GM19467 (cell line): ENCODE data around the gene TXNRD1.
"Not testable (repeated sequence)": the region's sequence is repeated elsewhere in the genome, so short reads cannot be mapped to it uniquely, and the experiment has no call there.

Experiments
- ATAC-seq: cut with Tn5 transposase; IDR thresholded peaks from one replicate; pipeline ENCODE4 v1.9.1; 2021; ENCODE audit warnings: mild to moderate bottlenecking, moderate library complexity; ENCODE audit not compliant: unreplicated experiment

The TXNRD1 gene

GRCh38 chr12:104279164-104279563 is 63.6 kb downstream of the TXNRD1 start:
- ATAC-seq = no peak

GRCh38 chr12:104280111-104280510 is 64.5 kb downstream of the TXNRD1 start:
- no peak for ATAC-seq

- ATAC-seq = no peak
These were observed 65.3 kb downstream of the TXNRD1 start for GRCh38 chr12:104280717-104281458.

GRCh38 chr12:104281636-104282035 is 66.1 kb downstream of the TXNRD1 start:
- no peak for ATAC-seq

- ATAC-seq = no peak
These were observed 66.5 kb downstream of the TXNRD1 start for GRCh38 chr12:104282109-104282508.

GRCh38 chr12:104285740-104286515 is 70.3 kb downstream of the TXNRD1 start:
- ATAC-seq = no peak

- peak; percentile 89 for ATAC-seq
These were observed 71.2 kb downstream of the TXNRD1 start for GRCh38 chr12:104286516-104287482.

GRCh38 chr12:104288635-104289274 is 73.2 kb downstream of the TXNRD1 start:
- peak; percentile 37 for ATAC-seq

GRCh38 chr12:104290320-104290719 is 74.7 kb downstream of the TXNRD1 start:
- no peak for ATAC-seq

- no peak for ATAC-seq
These were observed 75.3 kb downstream of the TXNRD1 start for GRCh38 chr12:104290855-104291254.

- no peak for ATAC-seq
These were observed 76.4 kb downstream of the TXNRD1 start for GRCh38 chr12:104291867-104292524.

- no peak for ATAC-seq
These were observed 77.6 kb downstream of the TXNRD1 start for GRCh38 chr12:104292872-104293794.

- ATAC-seq = not testable (repeated sequence)
These were observed 78.7 kb downstream of the TXNRD1 start for GRCh38 chr12:104294158-104294859.

- no peak for ATAC-seq
These were observed 79.5 kb downstream of the TXNRD1 start for GRCh38 chr12:104294927-104295668.

- no peak for ATAC-seq
These were observed 80.4 kb downstream of the TXNRD1 start for GRCh38 chr12:104295954-104296353.

- no peak for ATAC-seq
These were observed 81.1 kb downstream of the TXNRD1 start for GRCh38 chr12:104296718-104297117.

GRCh38 chr12:104297477-104298113 is 82.0 kb downstream of the TXNRD1 start:
- ATAC-seq = no peak
